DMS114 treated with DMSO at 0.1 percent for 48 hours (cell line): Measurements from ENCODE around the gene ZC3H7A.

Experiments used
- DNase-seq: peaks from one replicate; lab custom pipeline; 2025; ENCODE audit not compliant: unreplicated experiment; lab: John Stamatoyannopoulos, UW

ZC3H7A gene

DNA sequence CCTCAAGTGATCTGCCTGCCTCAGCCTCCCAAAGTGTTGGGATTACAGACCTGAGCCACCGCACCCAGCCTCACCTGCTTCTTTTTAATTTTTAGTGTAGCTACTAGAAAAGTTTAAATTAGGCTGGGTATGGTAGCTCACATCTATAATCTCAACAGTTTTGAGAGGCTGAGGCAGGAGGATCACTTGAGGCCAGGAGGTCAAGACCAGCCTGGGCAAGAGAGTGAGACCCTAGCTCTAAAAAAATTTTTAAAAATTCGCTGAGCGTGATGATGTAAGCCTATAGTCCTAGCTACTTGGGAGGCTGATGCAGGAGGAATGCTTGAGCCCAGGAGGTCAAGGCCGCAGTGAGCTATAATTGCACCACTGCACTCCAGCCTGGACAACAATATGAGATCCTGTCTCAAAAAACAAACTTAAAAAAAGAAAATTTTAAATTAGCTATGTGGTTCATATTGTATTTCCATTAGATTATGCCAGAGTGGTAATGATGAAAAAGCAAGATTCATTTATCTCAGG lies 89.3 kb downstream of the ZC3H7A start:
- no peak for DNase-seq

DNA sequence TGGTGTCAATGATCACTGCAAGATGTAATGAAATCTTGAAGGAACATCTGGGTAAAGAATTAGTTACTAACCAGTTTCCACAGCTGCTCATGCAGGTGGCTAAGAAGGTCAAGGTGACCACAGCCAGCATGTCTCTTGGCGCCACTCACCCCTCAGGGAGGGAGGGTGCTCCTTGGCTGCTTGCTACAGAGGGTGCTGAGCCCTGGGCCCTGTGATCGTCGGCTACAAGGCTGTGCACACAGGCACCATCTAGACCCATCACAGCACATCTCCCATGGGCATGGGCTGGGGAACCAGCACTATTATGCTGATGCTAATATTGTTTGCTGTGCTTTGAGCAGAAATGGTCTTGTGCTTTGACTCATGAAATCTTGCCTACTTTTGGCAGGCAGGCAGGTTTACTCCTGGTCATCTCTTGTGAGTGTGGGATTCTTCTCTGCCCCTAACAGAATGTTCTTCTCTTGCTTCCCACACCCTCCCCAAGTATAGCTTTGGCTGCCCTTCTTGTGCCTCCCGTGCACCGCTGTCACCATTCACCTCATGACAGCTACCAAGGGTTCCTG lies 90.8 kb downstream of the ZC3H7A start:
- no peak for DNase-seq

DNA sequence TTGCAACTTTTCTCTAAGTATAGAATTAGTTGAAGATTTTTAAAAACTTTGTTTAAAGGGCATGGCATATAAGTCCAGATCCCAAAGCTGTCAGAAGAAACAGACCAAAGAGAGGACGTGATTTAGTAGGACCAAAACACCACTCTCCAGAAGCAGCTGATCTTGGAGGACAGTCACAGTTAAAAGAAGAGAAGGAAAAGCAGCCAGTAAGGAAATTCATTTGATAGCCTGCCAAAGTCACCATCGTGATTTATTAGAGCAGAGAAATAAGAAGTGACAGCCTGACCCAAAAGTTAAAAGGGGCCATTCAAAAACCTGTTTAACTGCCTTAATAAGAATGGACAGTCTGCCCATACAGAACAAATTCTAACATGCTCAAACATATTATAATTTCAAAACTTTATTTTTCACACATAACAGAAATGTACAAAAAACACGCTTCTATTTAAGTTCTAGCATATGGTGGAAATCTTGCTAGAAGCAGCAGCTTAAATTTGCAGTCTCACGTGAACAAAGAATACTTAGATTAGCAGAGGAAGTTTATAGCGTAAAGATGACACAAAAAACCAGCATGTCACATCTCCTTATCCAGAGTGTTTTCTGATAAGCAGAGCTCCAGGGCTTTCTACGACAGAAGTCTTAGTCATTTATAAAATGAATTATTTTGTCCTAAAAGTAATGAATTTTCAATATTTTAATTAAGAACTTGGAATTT lies 91.6 kb downstream of the ZC3H7A start:
- DNase-seq: no peak
